Activated naive CD4-positive, alpha-beta T cell treated with anti-CD3 and anti-CD28 coated beads for 36 hours (primary cell): ENCODE data around the gene PLCD1. TPM values are rescaled to one million over a fixed set of nuclear protein-coding genes. Genes with fewer than 3 reads are reported as not detected.

Experiments
- CTCF ChIA-PET: fragments of 350-600 bp; sonication (Branson Sonifier 250); formaldehyde crosslinking; loops from one replicate; lab custom pipeline; 2021; ENCODE audit warnings: antibody characterized with exemption; lab: Charles Lee
- DNase-seq: peaks from one replicate; pipeline ENCODE4 v3.0.0-alpha.2; 2020
- H3K27ac Mint-ChIP-seq: one replicate; pipeline ENCODE4 v1.8.0; 2021; ENCODE audit warnings: mild to moderate bottlenecking, mixed read lengths
- H3K27me3 Mint-ChIP-seq: one replicate; pipeline ENCODE4 v1.8.0; 2021; ENCODE audit warnings: low read depth, mixed read lengths
- H3K36me3 Mint-ChIP-seq: one replicate; pipeline ENCODE4 v1.8.0; 2021; ENCODE audit warnings: low read depth, mixed read lengths
- H3K4me1 Mint-ChIP-seq: one replicate; pipeline ENCODE4 v1.8.0; 2021; ENCODE audit warnings: low read depth, mixed read lengths
- H3K4me3 Mint-ChIP-seq: one replicate; pipeline ENCODE4 v1.8.0; 2021; ENCODE audit warnings: mild to moderate bottlenecking, moderate library complexity, mixed read lengths
- H3K9me3 Mint-ChIP-seq: one replicate; pipeline ENCODE4 v1.8.0; 2021; ENCODE audit warnings: mixed read lengths
- intact Hi-C: fragments of 100-400 bp; cut with micrococcal nuclease; formaldehyde crosslinking; loops from one replicate; pipeline ENCODE4 v1.15.1; 2023
- total RNA-seq, 2 experiments: library from RNA; stranded (reverse); gene quantifications; one replicate each; pipeline ENCODE4 v1.2.3, GENCODE V29; 2021

PLCD1 gene
- total RNA-seq, 2 experiments from 2014 or later, result 10.6 to 10.8 TPM

- H3K36me3 Mint-ChIP-seq, result peaks cover 2% of the 10 kb centered on the region
- H3K27me3 Mint-ChIP-seq, result no peaks in the 10 kb centered on the region
- H3K27ac Mint-ChIP-seq, result no peak overlapping the region
- intact Hi-C loops, result no loop called here
- no peak for DNase-seq
- H3K9me3 Mint-ChIP-seq, result no peaks in the 10 kb centered on the region
- H3K4me3 Mint-ChIP-seq, result no peak overlapping the region
- H3K4me1 Mint-ChIP-seq, result peaks cover 7% of the 10 kb centered on the region
- CTCF ChIA-PET, result interaction anchor here (1.2 kb wide), 1 partner anchor 12 kb away, joined by 3 read pairs; no protein-coding TSS in a partner anchor
Measured at GRCh38 chr3:38008191-38008701, 21.2 kb downstream of the PLCD1 start.

GRCh38 chr3:38007754-38008090 lies 21.7 kb downstream of the PLCD1 start:
- no peaks in the 10 kb centered on the region for H3K27me3 Mint-ChIP-seq
- H3K36me3 Mint-ChIP-seq, result peaks cover 4% of the 10 kb centered on the region

GRCh38 chr3:38006445-38006995 lies 22.9 kb downstream of the PLCD1 start:
- Mint-ChIP-seq H3K27ac (no peak overlapping the region), H3K9me3 (no peaks in the 10 kb centered on the region), H3K4me3 (no peak overlapping the region), H3K4me1 (peaks cover 11% of the 10 kb centered on the region), H3K36me3 (peaks cover 7% of the 10 kb centered on the region), H3K27me3 (no peaks in the 10 kb centered on the region)
- no peak for DNase-seq
- intact Hi-C loops, result no loop called here
- CTCF ChIA-PET, result no interaction called here

More at GRCh38 chr3:38007754-38008090, 21.7 kb downstream of the PLCD1 start:
- no peak overlapping the region for H3K4me3 Mint-ChIP-seq
- H3K9me3 Mint-ChIP-seq, result no peaks in the 10 kb centered on the region
- no peak for DNase-seq
- CTCF ChIA-PET, result no interaction called here
- no peak overlapping the region for H3K27ac Mint-ChIP-seq
- peaks cover 11% of the 10 kb centered on the region for H3K4me1 Mint-ChIP-seq
- intact Hi-C loops, result no loop called here

- intact Hi-C loops, result no loop called here
- H3K27me3 Mint-ChIP-seq, result no peaks in the 10 kb centered on the region
- H3K9me3 Mint-ChIP-seq, result no peaks in the 10 kb centered on the region
- peaks cover 11% of the 10 kb centered on the region for H3K4me1 Mint-ChIP-seq
- H3K27ac Mint-ChIP-seq, result no peak overlapping the region
- no peak overlapping the region for H3K4me3 Mint-ChIP-seq
- H3K36me3 Mint-ChIP-seq, result peaks cover 7% of the 10 kb centered on the region
- CTCF ChIA-PET, result interaction anchor here (1.5 kb wide), 1 partner anchor 32 kb away, joined by 7 read pairs; no protein-coding TSS in a partner anchor
- no peak for DNase-seq
Measured at GRCh38 chr3:38006031-38006430, 23.4 kb downstream of the PLCD1 start.

- Mint-ChIP-seq H3K27ac (no peak overlapping the region), H3K36me3 (peaks cover 7% of the 10 kb centered on the region), H3K4me1 (peaks cover 11% of the 10 kb centered on the region), H3K9me3 (no peaks in the 10 kb centered on the region), H3K4me3 (no peak overlapping the region), H3K27me3 (no peaks in the 10 kb centered on the region)
- DNase-seq, result no peak
- CTCF ChIA-PET, result interaction anchor here (0.7 to 2.8 kb wide), 4 partner anchors 8 to 478 kb away, joined by 3 to 23 read pairs (median 5); no protein-coding TSS in a partner anchor
- intact Hi-C loops, result no loop called here
Measured at GRCh38 chr3:38005076-38006020, 24.1 kb downstream of the PLCD1 start.

GRCh38 chr3:38004415-38005075 lies 24.9 kb downstream of the PLCD1 start:
- DNase-seq, result peak; percentile 74
- CTCF ChIA-PET, result interaction anchor here (0.6 to 4.0 kb wide), 9 partner anchors 8 to 478 kb away, joined by 3 to 35 read pairs (median 4); no protein-coding TSS in a partner anchor
- intact Hi-C loops, result loop anchor here (1.0 kb wide), 1 partner anchor 36 kb away; no protein-coding TSS in a partner anchor
- H3K27ac Mint-ChIP-seq, result peak overlapping the region; percentile 63
- H3K4me3 Mint-ChIP-seq, result no peak overlapping the region
- H3K9me3 Mint-ChIP-seq, result no peaks in the 10 kb centered on the region
- H3K27me3 Mint-ChIP-seq, result no peaks in the 10 kb centered on the region
- peaks cover 11% of the 10 kb centered on the region for H3K4me1 Mint-ChIP-seq
- peaks cover 12% of the 10 kb centered on the region for H3K36me3 Mint-ChIP-seq

GRCh38 chr3:38003817-38004414 lies 25.5 kb downstream of the PLCD1 start:
- Mint-ChIP-seq H3K27me3 (no peaks in the 10 kb centered on the region), H3K9me3 (no peaks in the 10 kb centered on the region), H3K4me3 (no peak overlapping the region), H3K27ac (no peak overlapping the region), H3K4me1 (peaks cover 14% of the 10 kb centered on the region), H3K36me3 (peaks cover 18% of the 10 kb centered on the region)
- intact Hi-C loops, result loop anchor here (1.0 kb wide), 2 partner anchors 30 to 36 kb away; no protein-coding TSS in a partner anchor
- CTCF ChIA-PET, result interaction anchor here (0.6 to 4.0 kb wide), 8 partner anchors 9 to 150 kb away, joined by 3 to 35 read pairs (median 4); no protein-coding TSS in a partner anchor
- DNase-seq, result no peak

GRCh38 chr3:38003371-38003816 lies 26.0 kb downstream of the PLCD1 start:
- peaks cover 15% of the 10 kb centered on the region for H3K4me1 Mint-ChIP-seq
- H3K36me3 Mint-ChIP-seq, result peaks cover 18% of the 10 kb centered on the region
- CTCF ChIA-PET, result interaction anchor here (0.8 to 4.0 kb wide), 7 partner anchors 9 to 150 kb away, joined by 3 to 35 read pairs (median 4); no protein-coding TSS in a partner anchor
- no peaks in the 10 kb centered on the region for H3K9me3 Mint-ChIP-seq
- intact Hi-C loops, result loop anchor here (1.0 kb wide), 1 partner anchor 29 kb away; no protein-coding TSS in a partner anchor
- peak overlapping the region; percentile 70 for H3K27ac Mint-ChIP-seq
- H3K4me3 Mint-ChIP-seq, result no peak overlapping the region
- no peaks in the 10 kb centered on the region for H3K27me3 Mint-ChIP-seq
- peak; percentile 76 for DNase-seq

- H3K27ac Mint-ChIP-seq, result peak overlapping the region; percentile 70
- CTCF ChIA-PET, result interaction anchor here (1.0 to 4.0 kb wide), 6 partner anchors 9 to 149 kb away, joined by 3 to 35 read pairs (median 6); no protein-coding TSS in a partner anchor
- H3K4me1 Mint-ChIP-seq, result peaks cover 20% of the 10 kb centered on the region
- no peak overlapping the region for H3K4me3 Mint-ChIP-seq
- H3K9me3 Mint-ChIP-seq, result no peaks in the 10 kb centered on the region
- DNase-seq, result no peak
- H3K36me3 Mint-ChIP-seq, result peaks cover 18% of the 10 kb centered on the region
- intact Hi-C loops, result loop anchor here (1.0 kb wide), 1 partner anchor 29 kb away; no protein-coding TSS in a partner anchor
- no peaks in the 10 kb centered on the region for H3K27me3 Mint-ChIP-seq
Measured at GRCh38 chr3:38002940-38003339, 26.5 kb downstream of the PLCD1 start.

GRCh38 chr3:38002291-38002876 lies 27.1 kb downstream of the PLCD1 start:
- no peaks in the 10 kb centered on the region for H3K27me3 Mint-ChIP-seq
- no peaks in the 10 kb centered on the region for H3K9me3 Mint-ChIP-seq
- peaks cover 23% of the 10 kb centered on the region for H3K4me1 Mint-ChIP-seq
- DNase-seq, result no peak
- CTCF ChIA-PET, result interaction anchor here (0.6 to 4.0 kb wide), 2 partner anchors 28 to 153 kb away, joined by 4 to 35 read pairs; no protein-coding TSS in a partner anchor
- H3K36me3 Mint-ChIP-seq, result peaks cover 18% of the 10 kb centered on the region
- no peak overlapping the region for H3K4me3 Mint-ChIP-seq
- H3K27ac Mint-ChIP-seq, result no peak overlapping the region
- intact Hi-C loops, result no loop called here
